Sigmoid colon (tissue), 4 donors: ENCODE results near the gene FN3KRP.

ENCODE experiments used
- EP300 ChIP-seq, 4 donors: sonication (generic); formaldehyde crosslinking; IDR thresholded peaks; one replicate each; pipeline ENCODE4 v1.6.1; 2017; ENCODE audit warnings: antibody characterized with exemption in 4 of 4
- POLR2A ChIP-seq, 2 donors: fragments of 450-650 bp; IDR thresholded peaks; one replicate each; pipeline ENCODE4 v1.6.1; 2016; ENCODE audit warnings: antibody characterized with exemption in 2 of 2, mild to moderate bottlenecking in 2 of 2, moderate library complexity in 2 of 2
- POLR2AphosphoS5 ChIP-seq, 4 donors: sonication (generic); formaldehyde crosslinking; IDR thresholded peaks; one replicate each; pipeline ENCODE4 v1.6.1; 2017; ENCODE audit warnings: antibody characterized with exemption in 4 of 4
- TF ChIP-seq, protein P1 (sequence below), 4 experiments: fragments of 450-650 bp in 3 of 4; fragments of 200-600 bp in 1 of 4; IDR thresholded peaks; one replicate each; pipeline ENCODE4 v1.5.1; 2016 to 2019; ENCODE audit warnings: antibody characterized with exemption in 4 of 4, mild to moderate bottlenecking in 3 of 4, moderate library complexity in 2 of 4

DNA sequence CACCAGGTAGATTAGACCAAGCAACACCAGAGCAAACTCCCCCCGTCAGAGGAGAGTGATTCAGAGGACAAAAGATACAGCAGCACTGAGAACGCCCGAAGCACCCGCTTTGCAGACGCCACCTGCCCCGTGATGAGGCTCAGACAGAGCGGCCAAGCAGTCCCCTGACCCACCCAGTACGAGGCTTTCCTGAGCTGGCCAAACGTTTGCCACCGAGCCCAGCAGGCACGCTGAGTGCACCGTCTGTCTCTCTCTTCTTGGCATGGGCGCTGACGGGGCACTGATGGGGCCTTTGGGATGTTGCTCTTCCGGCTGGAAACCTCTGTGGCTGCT lies 48.9 kb upstream of the FN3KRP start:
- TF ChIP-seq POLR2A (IDR thresholded peaks at IDR 0.05): no peak
- TF ChIP-seq, protein P1, sequence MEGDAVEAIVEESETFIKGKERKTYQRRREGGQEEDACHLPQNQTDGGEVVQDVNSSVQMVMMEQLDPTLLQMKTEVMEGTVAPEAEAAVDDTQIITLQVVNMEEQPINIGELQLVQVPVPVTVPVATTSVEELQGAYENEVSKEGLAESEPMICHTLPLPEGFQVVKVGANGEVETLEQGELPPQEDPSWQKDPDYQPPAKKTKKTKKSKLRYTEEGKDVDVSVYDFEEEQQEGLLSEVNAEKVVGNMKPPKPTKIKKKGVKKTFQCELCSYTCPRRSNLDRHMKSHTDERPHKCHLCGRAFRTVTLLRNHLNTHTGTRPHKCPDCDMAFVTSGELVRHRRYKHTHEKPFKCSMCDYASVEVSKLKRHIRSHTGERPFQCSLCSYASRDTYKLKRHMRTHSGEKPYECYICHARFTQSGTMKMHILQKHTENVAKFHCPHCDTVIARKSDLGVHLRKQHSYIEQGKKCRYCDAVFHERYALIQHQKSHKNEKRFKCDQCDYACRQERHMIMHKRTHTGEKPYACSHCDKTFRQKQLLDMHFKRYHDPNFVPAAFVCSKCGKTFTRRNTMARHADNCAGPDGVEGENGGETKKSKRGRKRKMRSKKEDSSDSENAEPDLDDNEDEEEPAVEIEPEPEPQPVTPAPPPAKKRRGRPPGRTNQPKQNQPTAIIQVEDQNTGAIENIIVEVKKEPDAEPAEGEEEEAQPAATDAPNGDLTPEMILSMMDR (IDR thresholded peaks at IDR 0.05): no peak
- TF ChIP-seq EP300 (IDR thresholded peaks at IDR 0.05): no peak
- no peak for TF ChIP-seq POLR2AphosphoS5 (IDR thresholded peaks at IDR 0.05)
